ENCODE measurements around the gene STX12.
"Not testable (repeated sequence)": the region's sequence is repeated elsewhere in the genome, so short reads cannot be mapped to it uniquely, and the experiment has no call there.

The STX12 gene

GRCh38 chr1:27816921-27817630, 44.1 kb downstream of the STX12 start:
- TF ChIP-seq TARDBP (IDR thresholded peaks at IDR 0.05) (no peak), SUZ12 (IDR thresholded peaks at IDR 0.05) (no peak), ZNF384 (IDR thresholded peaks at IDR 0.05) (no peak), FOXK2 (IDR thresholded peaks at IDR 0.05) (no peak), FOXA1 (IDR thresholded peaks at IDR 0.05) (no peak), BHLHE40 (IDR thresholded peaks at IDR 0.05; ENCODE audit: borderline replicate concordance) (no peak), ELF4 (IDR thresholded peaks at IDR 0.05) (no peak), FOXM1 (IDR thresholded peaks at IDR 0.05; ENCODE audit: borderline replicate concordance) (no peak)
- DNase-seq (ENCODE audit: extremely low spot score): no peak
- CTCF ChIA-PET: interaction anchor here (0.7 kb wide), 1 partner anchor 92 kb away, joined by 4 read pairs; no protein-coding TSS in a partner anchor
- POLR2A ChIA-PET: no interaction called here

- no peak for TF ChIP-seq TARDBP (IDR thresholded peaks at IDR 0.05)
- TF ChIP-seq ARNT (IDR thresholded peaks at IDR 0.05): no peak
- TF ChIP-seq SP1 (IDR thresholded peaks at IDR 0.05): no peak
- TF ChIP-seq LEF1 (IDR thresholded peaks at IDR 0.05; ENCODE audit: borderline replicate concordance): no peak
- TF ChIP-seq ZNF384 (IDR thresholded peaks at IDR 0.05): no peak
- no peak for TF ChIP-seq SUZ12 (IDR thresholded peaks at IDR 0.05)
- no peak for TF ChIP-seq FOXM1 (IDR thresholded peaks at IDR 0.05; ENCODE audit: borderline replicate concordance)
- no peak for TF ChIP-seq PKNOX1 (IDR thresholded peaks at IDR 0.05)
- TF ChIP-seq BHLHE40 (IDR thresholded peaks at IDR 0.05; ENCODE audit: borderline replicate concordance): no peak
- TF ChIP-seq ELF4 (IDR thresholded peaks at IDR 0.05): no peak
- TF ChIP-seq HDGF (IDR thresholded peaks at IDR 0.05; ENCODE audit: borderline replicate concordance): no peak
- TF ChIP-seq NFRKB (IDR thresholded peaks at IDR 0.05): no peak
- TF ChIP-seq FOXK2 (IDR thresholded peaks at IDR 0.05): no peak
- TF ChIP-seq CTBP1 (IDR thresholded peaks at IDR 0.05; ENCODE audit: borderline replicate concordance): no peak
- TF ChIP-seq L3MBTL2 (conservative IDR thresholded peaks at IDR 0.05): no peak
- no peak for TF ChIP-seq FOXA1 (IDR thresholded peaks at IDR 0.05)
- CTCF ChIA-PET: no interaction called here
- no peak for DNase-seq (ENCODE audit: extremely low spot score)
- POLR2A ChIA-PET: no interaction called here
These were observed 48.8 kb downstream of the STX12 start for GRCh38 chr1:27821761-27822315.

GRCh38 chr1:27823784-27824183, 50.8 kb downstream of the STX12 start:
- TF ChIP-seq NFRKB (IDR thresholded peaks at IDR 0.05) (no peak), FOXM1 (IDR thresholded peaks at IDR 0.05; ENCODE audit: borderline replicate concordance) (no peak), ZNF384 (IDR thresholded peaks at IDR 0.05) (no peak), ELF4 (IDR thresholded peaks at IDR 0.05) (no peak), LEF1 (IDR thresholded peaks at IDR 0.05; ENCODE audit: borderline replicate concordance) (no peak), FOXA1 (IDR thresholded peaks at IDR 0.05) (no peak), FOXK2 (IDR thresholded peaks at IDR 0.05) (no peak), SP1 (IDR thresholded peaks at IDR 0.05) (no peak), TARDBP (IDR thresholded peaks at IDR 0.05) (no peak), L3MBTL2 (conservative IDR thresholded peaks at IDR 0.05) (no peak), CTBP1 (IDR thresholded peaks at IDR 0.05; ENCODE audit: borderline replicate concordance) (no peak), ARNT (IDR thresholded peaks at IDR 0.05) (no peak), BHLHE40 (IDR thresholded peaks at IDR 0.05; ENCODE audit: borderline replicate concordance) (no peak), PKNOX1 (IDR thresholded peaks at IDR 0.05) (no peak), HDGF (IDR thresholded peaks at IDR 0.05; ENCODE audit: borderline replicate concordance) (no peak)
- ChIA-PET CTCF (no interaction called here), POLR2A (no interaction called here)
- DNase-seq (ENCODE audit: extremely low spot score): no peak

GRCh38 chr1:27824411-27824810, 51.4 kb downstream of the STX12 start:
- CTCF ChIA-PET: no interaction called here
- TF ChIP-seq L3MBTL2 (conservative IDR thresholded peaks at IDR 0.05) (no peak), FOXM1 (IDR thresholded peaks at IDR 0.05; ENCODE audit: borderline replicate concordance) (no peak), CTBP1 (IDR thresholded peaks at IDR 0.05; ENCODE audit: borderline replicate concordance) (no peak), FOXK2 (IDR thresholded peaks at IDR 0.05) (no peak), BHLHE40 (IDR thresholded peaks at IDR 0.05; ENCODE audit: borderline replicate concordance) (no peak), TARDBP (IDR thresholded peaks at IDR 0.05) (no peak), ARNT (IDR thresholded peaks at IDR 0.05) (no peak), ELF4 (IDR thresholded peaks at IDR 0.05) (no peak), ZNF384 (IDR thresholded peaks at IDR 0.05) (no peak), FOXA1 (IDR thresholded peaks at IDR 0.05) (no peak), NFRKB (IDR thresholded peaks at IDR 0.05) (no peak), SUZ12 (IDR thresholded peaks at IDR 0.05) (no peak), SP1 (IDR thresholded peaks at IDR 0.05) (no peak), HDGF (IDR thresholded peaks at IDR 0.05; ENCODE audit: borderline replicate concordance) (no peak)
- no peak for DNase-seq (ENCODE audit: extremely low spot score)
- POLR2A ChIA-PET: interaction anchor here (1.1 kb wide), 1 partner anchor 52 kb away, joined by 5 read pairs; the partner anchor contains the start of gene STX12

- ChIA-PET POLR2A (interaction anchor here (2.9 kb wide), 1 partner anchor 12 kb away, joined by 28 read pairs; no protein-coding TSS in a partner anchor), CTCF (interaction anchor here (0.7 kb wide), 1 partner anchor 31 kb away, joined by 4 read pairs; no protein-coding TSS in a partner anchor)
- DNase-seq (ENCODE audit: extremely low spot score): not testable (repeated sequence)
These were observed 56.4 kb downstream of the STX12 start for GRCh38 chr1:27829339-27829960.
